SH-SY5Y (cell line): ENCODE data around the gene ACSS3.

Experiments used
- GATA2 ChIP-seq: IDR thresholded peaks from 2 replicates; pipeline ENCODE4 v1.6.1; 2011; ENCODE audit warnings: mild to moderate bottlenecking, low read depth, low read length
- GATA3 ChIP-seq: IDR thresholded peaks from 2 replicates; pipeline ENCODE4 v1.6.1; 2011; ENCODE audit warnings: low read depth, mild to moderate bottlenecking, low read length, moderate library complexity

GRCh38 chr12:81077329-81077685 lies 572 bp upstream of the ACSS3 start:
- no peak for TF ChIP-seq GATA3
- TF ChIP-seq GATA2 = no peak
